ENCODE measurements around the gene PSMD8.
"Not testable (repeated sequence)": the region's sequence is repeated elsewhere in the genome, so short reads cannot be mapped to it uniquely, and the experiment has no call there.

PSMD8 gene

DNA sequence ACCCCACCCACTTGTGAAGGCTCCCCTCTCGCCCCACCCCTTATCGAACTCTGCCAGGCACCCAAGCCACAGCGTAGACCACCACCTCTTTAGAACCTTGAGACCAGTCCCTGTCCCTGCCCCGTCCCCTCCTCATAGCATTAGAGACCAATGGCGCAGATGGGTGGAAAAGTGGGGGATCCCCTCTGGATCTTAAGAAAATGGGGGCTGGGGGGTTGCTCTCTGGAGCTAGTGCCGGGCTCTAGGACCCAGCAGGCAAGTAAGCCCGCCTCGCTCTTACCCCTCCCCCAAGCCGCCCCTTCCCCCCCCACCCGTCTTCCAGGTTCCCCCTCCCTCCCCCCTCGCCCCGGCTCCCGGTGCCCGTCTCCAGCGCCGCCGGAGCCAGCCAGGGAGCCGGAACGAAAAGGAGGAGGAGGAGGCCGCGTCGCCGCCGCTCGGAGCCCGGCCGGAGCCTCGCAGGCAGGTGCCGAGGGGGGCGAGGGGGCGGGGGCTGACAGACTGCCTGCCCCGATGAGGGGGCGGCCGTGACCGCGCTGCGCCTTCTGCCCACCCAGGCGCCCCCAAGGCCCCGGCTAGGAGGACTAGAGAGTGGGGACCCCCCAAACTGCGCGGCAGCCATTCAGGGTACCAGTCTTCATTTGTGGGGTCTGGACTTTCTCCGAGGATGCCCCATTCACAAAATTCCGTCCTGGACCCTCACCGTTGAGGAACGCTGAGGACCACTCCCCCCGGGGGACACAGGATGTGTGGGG, 14.2 kb downstream of the PSMD8 start, which contains the start of gene SPRED3:
TSS of gene SPRED3 (plus strand) at position 349 of the 752 bp plus-strand sequence. CDS start 1,606 bp downstream, outside the sequence.
- DNase-seq = peak; percentile 43

DNA sequence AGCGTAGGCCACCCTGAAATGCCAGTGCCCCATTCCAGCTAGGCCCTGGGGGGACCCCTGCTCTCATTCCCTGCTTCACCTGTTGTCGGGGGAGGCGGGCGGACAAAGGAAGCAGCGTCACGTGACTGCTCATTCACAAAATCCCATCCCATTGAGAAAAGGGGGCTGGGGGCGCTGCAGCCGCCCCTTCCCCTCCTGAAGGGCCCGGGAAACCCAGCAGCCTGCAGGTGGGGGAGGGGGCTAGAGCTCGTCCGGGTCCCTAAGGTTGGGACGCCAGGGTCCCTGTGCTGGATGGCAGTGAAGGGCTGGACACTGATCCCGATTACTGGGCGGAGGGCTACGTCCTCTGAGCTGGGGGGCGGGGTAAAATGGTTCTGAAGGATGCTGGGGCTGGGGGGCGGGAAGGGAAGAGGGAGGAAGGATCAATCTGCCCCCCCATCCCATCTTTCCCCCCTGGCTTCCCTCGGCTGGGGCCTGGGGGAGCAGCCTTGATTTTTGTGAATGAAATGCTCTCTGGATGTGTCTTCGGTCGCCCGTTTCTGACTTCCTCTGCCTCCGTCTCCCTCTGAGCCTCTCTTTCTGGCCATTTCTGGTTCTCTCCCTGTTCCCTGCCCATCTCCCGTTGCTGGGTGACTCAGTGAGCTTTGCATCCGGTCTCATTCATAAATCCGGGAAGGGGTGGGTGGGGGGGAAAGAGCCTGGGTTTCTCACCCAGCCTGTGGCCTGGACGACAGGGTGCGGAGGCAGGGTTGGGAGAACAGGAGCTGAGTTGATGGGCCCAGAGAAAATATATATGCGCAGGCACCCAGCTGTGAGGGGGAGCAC, 14.9 kb downstream of the PSMD8 start:
- DNase-seq = peak; percentile 68

DNA sequence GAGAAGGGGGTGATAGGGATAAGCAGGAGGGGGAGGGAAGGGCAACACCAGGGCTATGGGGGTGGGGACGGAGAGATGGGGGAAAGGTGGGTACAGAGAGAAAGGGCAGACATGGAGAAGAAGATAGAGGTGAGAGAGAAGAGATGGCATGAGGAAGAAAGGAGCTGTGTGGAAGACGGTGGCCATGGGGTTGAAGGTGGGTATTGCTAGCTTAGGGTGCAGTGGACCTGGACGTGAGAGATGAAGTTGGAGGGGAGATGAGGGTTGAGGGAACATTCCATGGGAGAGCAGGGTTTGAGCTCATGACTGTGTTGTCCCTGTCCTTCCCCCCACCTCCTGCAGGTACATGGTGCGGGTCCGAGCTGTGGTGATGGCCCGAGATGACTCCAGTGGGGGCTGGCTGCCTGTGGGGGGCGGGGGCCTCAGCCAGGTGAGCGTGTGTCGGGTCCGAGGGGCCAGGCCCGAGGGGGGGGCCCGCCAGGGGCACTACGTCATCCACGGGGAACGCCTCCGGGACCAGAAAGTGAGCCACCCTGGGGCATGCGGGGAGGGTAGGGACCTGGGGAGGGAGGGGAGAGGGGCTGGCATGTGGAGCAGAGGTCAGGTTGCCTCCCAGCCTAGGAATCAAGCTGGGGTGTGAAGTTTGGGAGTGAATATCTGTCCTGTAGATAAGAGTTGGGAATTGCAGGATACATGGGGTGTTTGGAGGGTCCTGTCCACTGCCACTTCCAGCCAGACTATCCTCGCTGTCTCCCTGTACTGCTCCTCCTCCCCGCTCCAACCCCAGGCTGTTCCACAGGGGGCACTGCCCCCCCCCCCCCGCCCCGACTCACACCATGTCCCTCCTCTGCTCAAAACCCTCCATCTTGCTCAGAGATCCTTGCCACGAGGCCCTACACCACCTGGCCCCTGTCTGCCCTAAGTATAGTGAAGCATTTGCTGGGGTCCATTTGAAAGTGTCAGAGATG, 15.9 kb downstream of the PSMD8 start:
- DNase-seq = no peak

DNA sequence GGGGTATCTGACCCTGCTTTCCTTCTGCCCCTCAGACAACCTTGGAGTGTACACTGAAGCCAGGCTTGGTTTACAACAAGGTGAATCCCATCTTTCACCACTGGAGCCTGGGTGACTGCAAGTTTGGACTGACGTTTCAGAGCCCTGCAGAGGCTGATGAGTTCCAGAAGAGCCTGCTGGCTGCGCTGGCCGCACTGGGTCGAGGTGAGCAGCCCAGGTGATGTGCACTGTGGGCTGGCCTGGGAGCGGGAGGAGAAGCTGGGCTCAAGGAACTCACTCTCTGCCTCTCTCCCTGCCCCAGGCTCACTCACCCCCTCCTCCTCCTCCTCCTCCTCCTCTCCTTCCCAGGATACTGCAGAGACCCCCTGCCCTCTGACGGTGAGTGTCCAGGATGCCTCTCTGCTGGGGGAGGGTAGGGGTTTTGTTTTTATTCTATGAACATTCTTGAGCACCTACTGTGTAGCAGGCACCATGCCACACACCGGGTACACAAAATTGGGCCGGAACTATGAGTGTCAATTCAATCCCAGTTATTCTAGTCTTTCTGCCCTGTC, 17.6 kb downstream of the PSMD8 start:
- DNase-seq = no peak

DNA sequence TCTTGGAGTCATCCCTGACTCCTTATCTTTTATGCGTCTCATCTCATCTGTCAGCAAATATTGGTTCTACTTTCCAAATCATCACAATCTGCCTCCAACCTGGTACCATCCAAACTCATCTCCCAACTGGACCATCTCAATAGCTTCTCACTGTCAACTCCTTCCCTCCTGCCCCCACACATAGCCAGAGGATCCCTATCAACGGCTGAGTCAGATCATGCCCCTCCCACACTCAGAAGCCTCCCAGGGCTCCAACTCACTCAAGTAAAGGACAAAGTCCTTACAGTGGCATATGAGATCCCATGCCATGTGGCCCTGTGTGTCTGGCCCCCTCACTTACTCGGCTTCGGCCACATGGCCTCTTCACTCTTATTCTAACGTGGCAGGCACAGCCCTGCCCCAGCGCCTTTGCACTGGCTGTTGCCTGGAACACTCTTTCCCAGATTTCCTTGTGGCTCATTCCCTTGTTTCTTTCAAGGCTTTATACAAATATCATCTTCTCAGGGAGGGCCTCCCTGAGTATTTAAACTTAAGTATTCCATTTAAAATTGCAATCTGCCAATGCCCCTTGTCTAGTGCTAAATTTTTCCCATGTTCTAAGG, 18.4 kb downstream of the PSMD8 start:
- DNase-seq = peak; percentile 50

DNA sequence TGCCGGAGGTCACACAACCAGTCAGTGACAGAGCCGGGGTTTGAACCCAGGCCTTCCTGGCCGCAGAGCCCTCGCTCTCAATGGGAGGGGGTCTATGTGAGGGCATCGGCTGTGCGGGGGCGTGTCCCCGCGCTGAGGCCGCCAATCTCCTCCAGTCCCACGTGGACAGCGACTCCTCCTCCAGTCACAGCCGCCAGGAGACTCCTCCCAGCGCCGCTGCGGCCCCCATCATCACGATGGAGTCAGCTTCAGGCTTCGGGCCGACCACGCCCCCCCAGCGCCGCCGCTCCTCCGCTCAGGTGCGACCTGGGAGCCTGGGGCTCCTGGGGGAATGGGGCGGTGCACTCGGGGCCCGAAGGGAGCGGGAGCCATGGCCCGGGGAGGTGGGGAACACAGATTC, 20.1 kb downstream of the PSMD8 start:
- no peak for DNase-seq

DNA sequence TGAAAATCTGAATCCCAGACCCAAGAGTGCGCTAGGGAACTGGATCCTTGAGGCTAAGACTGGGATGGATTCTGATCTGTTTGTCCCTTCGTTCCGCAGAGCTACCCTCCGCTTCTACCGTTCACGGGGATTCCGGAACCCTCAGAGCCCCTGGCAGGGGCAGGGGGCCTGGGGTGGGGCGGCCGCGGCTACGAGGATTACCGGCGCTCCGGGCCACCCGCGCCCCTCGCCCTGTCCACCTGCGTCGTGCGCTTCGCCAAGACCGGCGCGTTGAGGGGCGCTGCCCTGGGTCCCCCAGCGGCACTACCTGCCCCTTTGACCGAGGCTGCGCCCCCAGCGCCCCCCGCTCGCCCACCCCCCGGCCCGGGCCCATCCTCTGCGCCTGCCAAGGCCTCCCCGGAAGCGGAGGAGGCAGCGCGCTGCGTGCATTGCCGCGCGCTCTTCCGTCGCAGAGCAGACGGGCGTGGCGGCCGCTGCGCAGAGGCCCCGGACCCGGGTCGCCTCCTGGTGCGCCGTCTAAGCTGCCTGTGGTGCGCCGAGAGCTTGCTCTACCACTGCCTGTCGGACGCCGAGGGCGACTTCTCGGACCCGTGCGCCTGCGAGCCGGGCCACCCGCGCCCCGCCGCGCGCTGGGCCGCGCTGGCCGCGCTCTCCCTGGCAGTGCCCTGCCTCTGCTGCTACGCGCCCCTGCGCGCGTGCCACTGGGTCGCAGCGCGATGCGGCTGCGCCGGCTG, 21.2 kb downstream of the PSMD8 start:
- DNase-seq = no peak

DNA sequence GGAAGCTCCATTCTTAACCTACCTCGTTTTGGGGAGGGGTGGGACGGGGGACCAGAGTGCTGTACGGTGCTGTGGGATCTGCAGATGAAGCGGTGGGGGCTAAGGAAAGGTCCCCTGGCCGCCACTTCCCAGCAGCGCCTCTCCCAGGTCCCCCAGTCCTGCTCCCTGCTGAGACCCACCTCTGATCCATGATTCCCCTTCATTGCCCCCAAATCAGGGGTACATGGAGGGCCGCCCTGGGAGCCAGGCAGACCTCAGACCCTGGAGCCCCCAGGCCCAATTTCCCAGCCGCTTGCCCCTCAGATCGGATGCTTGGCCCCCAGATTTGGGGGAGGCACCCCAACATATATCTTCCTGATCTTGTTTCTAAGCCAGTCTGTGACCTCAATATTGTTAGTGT, 24.7 kb downstream of the PSMD8 start:
- no peak for DNase-seq

DNA sequence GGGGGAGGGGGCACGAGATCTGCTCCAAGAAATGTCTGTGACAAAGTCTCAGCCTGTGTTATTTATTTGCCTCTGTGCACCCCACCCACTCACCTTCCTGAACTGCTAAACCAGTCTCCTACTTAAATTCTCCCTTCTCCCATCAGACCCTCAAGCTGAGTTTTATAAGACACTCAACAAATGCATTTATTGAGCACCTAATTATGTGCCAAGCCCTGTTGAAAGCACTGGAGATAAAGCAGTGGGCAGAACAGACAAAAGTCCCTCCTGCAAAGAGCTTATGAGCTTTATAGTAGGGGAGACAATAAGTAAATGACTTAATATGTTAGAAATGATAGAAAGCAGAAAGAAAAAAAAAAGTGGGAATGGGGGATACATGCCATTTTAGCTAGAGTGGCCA, 25.2 kb downstream of the PSMD8 start:
- DNase-seq = no peak

DNA sequence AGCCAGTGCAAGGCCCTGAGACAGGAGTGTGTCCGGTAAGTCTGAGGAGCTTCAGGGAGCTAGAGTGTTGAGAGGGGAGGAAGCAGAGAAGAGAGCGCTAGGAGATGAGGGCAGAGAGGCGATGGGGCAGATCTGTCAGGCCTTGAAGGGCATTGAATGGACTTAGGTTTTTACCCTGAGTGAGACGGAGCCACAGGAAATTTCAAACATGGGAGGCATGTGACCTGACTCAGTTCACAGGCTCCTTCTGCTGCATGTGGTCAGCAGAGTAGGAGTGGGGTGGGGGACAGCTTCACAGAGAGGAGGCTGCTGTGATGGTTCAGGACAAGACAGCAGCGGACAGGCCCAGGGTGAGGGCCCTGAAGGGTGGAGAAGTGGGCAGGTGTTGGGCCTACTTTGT, 26.0 kb downstream of the PSMD8 start:
- DNase-seq = no peak

DNA sequence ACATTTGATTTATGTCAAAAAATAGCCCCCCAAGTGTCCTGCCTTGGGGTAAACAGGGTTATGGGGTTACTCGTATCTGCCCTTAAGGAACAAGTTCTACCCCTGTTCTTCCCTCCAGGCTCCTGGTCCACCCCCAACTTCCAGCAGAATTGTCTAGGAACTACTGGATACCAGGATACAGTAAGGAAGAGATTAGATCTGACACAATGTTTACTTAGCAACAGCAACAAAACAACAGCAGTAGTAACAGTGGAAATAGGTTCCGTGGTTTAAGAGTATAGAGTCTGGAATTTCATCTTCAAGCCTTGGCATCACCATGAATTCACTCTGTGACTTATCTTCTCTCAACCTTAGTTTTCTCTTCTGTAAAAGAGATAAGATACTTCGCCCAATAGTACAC, 26.8 kb downstream of the PSMD8 start:
- DNase-seq = peak; percentile 76

DNA sequence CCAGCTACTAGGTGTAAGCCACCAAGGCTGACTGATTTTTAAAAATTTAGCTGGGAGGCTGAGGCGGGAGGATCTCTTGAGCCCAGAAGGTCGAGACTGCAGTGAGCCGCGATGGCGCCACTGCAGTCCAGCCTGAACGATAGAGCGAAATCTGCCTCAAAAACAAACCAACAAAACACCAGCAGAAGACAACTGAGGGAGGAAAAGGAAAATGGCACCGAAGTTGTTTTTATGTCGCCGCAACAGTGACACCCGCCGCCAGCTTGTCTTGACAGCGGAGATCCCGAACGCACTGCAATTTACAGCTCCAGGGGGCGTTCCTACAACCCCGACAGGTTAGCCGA, 28.2 kb downstream of the PSMD8 start:
- DNase-seq = no peak

DNA sequence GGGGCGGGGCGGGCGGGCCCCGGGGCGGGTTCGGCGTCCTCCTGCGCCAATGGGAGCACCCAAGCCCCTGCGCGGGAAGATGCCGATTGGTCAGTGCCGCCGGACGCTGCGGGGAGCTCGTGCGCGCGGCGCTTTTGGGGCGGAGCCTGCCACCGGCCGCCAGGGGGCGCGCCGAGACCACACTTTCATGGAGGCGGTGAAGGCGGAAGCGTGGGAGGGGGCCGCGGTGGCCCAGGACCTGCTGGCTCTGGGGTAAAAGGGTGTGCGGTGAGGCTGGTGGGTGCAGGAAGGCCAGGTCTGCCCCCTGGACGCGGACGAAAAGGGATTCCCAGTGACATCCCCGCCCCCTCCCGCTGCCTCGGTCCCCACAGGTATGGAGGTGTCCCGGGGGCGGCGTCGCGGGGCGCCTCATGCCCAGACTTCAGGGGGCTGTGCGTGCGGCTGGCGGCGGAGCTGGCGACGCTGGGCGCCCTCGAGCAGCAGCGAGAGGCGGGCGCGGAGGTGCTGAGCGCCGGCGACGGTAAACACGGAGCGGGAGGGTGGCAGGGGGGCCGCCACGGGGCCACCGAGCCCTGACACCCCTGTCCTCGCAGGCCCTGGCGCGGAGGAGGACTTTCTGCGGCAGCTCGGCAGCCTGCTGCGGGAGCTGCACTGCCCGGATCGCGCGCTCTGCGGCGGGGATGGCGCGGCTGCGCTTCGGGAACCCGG, 28.8 kb downstream of the PSMD8 start, which contains the start of gene FAM98C:
TSS of gene FAM98C (plus strand) at position 127 of the 708 bp plus-strand sequence. CDS start at position 188, 61 bp downstream.
- DNase-seq = peak; percentile 93

DNA sequence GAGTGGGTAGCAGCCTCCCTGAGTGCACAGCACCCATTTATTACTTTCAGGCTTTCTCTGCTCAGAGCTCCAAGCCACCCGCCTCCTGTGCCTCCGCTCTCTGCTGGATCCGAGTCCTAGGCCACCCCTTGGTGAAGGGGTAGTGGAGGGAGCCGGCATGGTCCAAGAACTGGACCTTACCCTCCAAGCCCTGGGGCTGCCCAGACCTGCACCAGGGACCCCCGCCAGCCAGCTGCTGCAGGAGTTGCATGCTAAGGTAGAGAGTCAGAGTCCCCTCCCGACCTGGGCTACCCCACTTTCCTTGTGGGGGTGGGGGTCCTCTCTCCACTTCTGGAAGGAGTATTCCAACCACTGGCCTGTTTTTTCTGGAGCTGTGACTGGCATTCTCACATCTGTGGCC, 30.5 kb downstream of the PSMD8 start:
- no peak for DNase-seq

DNA sequence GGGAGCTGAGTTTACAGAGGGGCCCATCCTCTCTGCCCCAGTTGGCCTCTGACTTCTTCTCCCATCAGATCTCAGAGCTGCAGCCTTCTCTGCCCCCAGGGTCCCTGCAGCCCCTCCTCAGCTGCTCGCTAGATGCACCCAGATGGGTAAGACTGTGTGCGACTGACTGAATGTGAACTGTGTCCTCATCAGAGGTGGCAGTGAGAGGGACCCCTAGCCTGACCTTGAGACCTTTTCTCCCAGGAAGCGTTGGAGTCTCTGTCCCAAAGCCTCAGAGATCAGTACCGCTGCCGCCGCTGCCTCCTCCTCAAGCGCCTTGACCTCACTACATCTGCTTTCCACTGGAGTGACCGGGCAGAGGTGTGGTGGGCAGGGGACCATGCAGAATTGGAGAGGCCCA, 30.9 kb downstream of the PSMD8 start:
- DNase-seq = no peak

DNA sequence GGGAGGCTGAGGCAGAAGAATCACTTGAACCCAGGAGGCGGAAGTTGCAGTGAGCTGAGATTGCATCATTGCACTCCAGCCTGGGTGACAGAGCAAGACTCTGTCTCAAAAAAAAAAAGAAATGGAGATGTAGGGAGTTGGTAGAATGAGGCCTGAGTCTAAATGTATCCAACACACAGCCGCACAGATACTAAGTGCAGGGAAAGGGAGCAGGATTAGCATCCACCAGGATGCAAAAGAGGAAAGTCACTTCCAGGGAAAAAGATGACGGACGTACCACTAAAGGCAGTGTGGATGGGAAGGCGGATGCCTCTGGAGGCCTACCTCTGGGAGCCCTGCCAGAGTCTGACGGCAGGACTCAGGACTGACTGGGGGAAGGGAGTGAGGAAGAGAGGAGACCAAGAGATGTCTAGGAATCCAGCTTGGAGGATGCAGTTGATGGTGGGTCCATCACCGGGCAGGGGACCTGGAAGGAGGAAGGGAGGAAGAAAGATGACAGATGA, 35.3 kb downstream of the PSMD8 start:
- peak; percentile 48 for DNase-seq

DNA sequence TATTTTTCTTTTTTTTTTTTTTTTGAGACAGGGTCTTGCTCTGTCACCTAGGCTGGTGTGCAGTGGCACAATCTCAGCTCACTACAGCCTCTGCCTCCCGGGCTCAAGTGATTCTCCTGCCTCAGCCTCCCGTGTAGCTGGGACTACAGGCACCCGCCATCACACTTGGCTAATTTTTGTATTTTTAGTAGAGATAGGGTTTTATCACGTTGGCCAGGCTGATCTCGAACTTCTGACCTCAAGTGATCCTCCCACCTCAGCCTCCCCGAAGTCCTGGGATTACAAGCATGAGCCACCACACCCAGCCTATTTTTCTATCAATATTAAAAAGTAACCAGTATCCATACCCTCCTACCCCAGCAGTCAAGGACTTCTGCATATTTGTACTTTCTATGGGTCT, 36.0 kb downstream of the PSMD8 start:
- DNase-seq = not testable (repeated sequence)

DNA sequence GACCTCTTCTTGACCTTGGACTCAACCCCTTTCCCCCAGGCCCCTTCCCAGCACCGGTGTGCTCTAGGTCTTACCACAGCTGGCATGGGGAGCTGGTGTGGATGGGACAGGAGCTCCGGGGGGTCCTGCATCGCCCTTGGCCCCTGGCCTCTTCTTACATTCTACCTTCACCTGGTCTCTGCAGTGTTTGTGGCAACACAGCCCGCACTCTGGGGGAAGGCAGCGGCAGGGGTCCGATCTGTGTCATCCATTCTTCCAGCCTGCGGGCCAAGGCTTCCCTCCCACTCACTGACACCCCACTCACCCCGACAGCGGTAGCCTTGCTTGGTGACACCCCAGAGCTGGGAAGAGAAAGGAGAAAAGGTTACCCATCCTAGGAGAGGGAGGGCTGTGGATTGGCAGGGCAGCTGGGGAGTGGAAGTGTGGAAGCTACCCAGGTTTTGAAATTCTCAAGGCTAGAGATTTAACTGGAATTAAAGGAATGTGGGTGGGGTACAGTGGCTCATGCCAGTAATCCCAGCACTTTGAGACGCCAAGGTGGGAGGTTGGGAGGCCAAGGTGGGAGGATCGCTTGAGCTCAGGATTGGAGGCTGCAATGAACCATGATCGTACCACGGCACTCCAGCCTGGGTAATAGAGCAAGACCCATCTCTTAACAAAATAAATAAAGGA, 36.8 kb downstream of the PSMD8 start:
- DNase-seq = peak; percentile 82

DNA sequence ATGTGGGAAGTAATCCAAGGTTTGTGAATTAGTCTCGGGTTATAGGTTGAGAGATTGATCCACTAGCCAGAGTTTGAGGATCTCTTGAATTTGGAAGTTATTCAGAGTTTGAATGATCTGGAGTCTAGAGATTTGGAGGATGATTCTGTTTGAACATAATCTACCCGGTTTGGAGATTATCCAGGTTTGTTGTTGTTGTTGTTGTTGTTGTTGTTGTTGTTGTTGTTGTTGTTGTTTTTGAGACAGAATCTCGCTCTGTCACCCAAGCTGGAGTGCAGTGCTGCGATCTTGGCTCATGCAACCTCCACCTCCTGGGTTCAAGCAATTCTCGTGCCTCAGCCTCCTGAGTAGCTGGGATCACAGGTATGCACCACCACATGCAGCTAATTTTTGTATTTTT, 37.5 kb downstream of the PSMD8 start:
- not testable (repeated sequence) for DNase-seq

DNA sequence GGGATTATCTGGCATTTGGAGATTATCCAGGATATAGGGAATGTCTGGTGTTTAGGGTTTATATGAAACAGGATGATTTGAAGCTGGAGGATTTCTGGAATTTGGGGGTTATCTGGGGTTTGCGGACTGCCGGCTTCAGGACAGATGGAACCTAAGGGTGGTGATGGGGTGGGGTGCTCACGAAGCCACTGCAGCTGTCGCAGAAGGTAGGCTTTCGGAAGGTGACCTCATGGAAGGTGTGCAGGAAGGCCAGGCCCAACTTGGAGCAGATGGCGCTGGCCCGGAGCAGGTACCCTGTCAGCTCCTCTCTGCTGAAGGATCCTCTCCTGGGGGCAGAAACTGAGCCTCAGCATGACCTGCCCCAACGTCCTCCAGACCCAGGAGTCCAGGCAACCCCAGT, 38.1 kb downstream of the PSMD8 start:
- DNase-seq = no peak

All from NCI-H226 (cell line).